K562 (cell line): Measurements from ENCODE around the gene NAT10. TPM values are rescaled to one million over a fixed set of nuclear protein-coding genes. Genes with fewer than 3 reads are reported as not detected.

Experiments used
- CBFA2T2 ChIP-seq: fragments of 450-650 bp; conservative IDR thresholded peaks from 2 replicates; pipeline ENCODE4 v1.6.1; 2017; ENCODE audit warnings: mild to moderate bottlenecking
- DNMT1 ChIP-seq: fragments of 450-650 bp; IDR thresholded peaks from 2 replicates; pipeline ENCODE4 v1.6.1; 2016; ENCODE audit warnings: antibody characterized with exemption, mild to moderate bottlenecking
- MAX ChIP-seq: sonication (generic); formaldehyde crosslinking; IDR thresholded peaks from 2 replicates; pipeline ENCODE4 v1.9.0; 2022; ENCODE audit warnings: mild to moderate bottlenecking, missing genetic modification reagents
- NCOA4 ChIP-seq: fragments of 450-650 bp; IDR thresholded peaks from 2 replicates; pipeline ENCODE4 v1.6.1; 2018; ENCODE audit warnings: mild to moderate bottlenecking; ENCODE audit not compliant: partially characterized antibody
- NEUROD1 ChIP-seq: fragments of 150-350 bp; IDR thresholded peaks from 2 replicates; pipeline ENCODE4 v1.6.1; 2014; ENCODE audit warnings: borderline replicate concordance, low read length, low read depth; ENCODE audit not compliant: partially characterized antibody
- PTRF ChIP-seq: fragments of 450-650 bp; IDR thresholded peaks from 2 replicates; pipeline ENCODE4 v1.6.1; 2016; ENCODE audit warnings: mild to moderate bottlenecking, missing genetic modification characterization, missing compliant biosample characterization
- SMAD4 ChIP-seq: fragments of 250-450 bp; sonication (Bioruptor Pico); conservative IDR thresholded peaks from 2 replicates; pipeline ENCODE4 v1.8.0; 2021; ENCODE audit warnings: inconsistent platforms, mild to moderate bottlenecking, moderate library complexity
- TEAD1 ChIP-seq, 2 experiments: fragments of 450-650 bp in 1 of 2; sonication (generic) in 1 of 2; formaldehyde crosslinking; IDR thresholded peaks; 2 replicates each; pipeline versions ENCODE4 v1.4.0 to v1.8.0; 2020 to 2022; ENCODE audit warnings: mild to moderate bottlenecking in 2 of 2, missing genetic modification reagents in 1 of 2
- TFAP4 ChIP-seq: sonication (generic); formaldehyde crosslinking; IDR thresholded peaks from 2 replicates; pipeline ENCODE4 v1.8.0; 2022; ENCODE audit warnings: missing genetic modification reagents, mild to moderate bottlenecking, moderate library complexity, borderline replicate concordance
- ZNF512 ChIP-seq: IDR thresholded peaks from 2 replicates; pipeline ENCODE4 v1.6.1; 2016; ENCODE audit warnings: missing genetic modification characterization, missing compliant biosample characterization
- ZNF75A ChIP-seq: fragments of 450-650 bp; formaldehyde crosslinking; IDR thresholded peaks from 2 replicates; pipeline ENCODE4 v1.4.0; 2020; ENCODE audit warnings: mild to moderate bottlenecking
- polyA plus RNA-seq, 8 experiments: library from polyadenylated mRNA; depleted of rRNA in 4 of 8; stranded (reverse) in 5 of 8; unstranded in 3 of 8; fragments of >200 nt; fragmentation: Nextera tagmentation in 2 of 8; fragmentation: Illumina TruSeq in 1 of 8; extraction: Ambion mirVana in 2 of 8; extraction: Trizol in 1 of 8; gene quantifications; 2 replicates each; pipeline versions ENCODE4 v1.2.1 to v1.2.3, GENCODE V29; 2011 to 2014; ENCODE audit warnings: inconsistent platforms in 1 of 8, missing spikeins in 1 of 8
- total RNA-seq, 7 experiments: library from RNA; depleted of rRNA in 6 of 7; stranded (reverse); fragments of >200 nt in 6 of 7; fragmentation: Illumina TruSeq in 2 of 7; extraction: Trizol in 2 of 7; gene quantifications; 2 replicates each; pipeline versions ENCODE4 v1.2.1 to v1.2.3, GENCODE V29; 2011 to 2021; ENCODE audit warnings: low replicate concordance in 1 of 7
- TF ChIP-seq, protein P1 (sequence below), 2 experiments: fragments of 450-650 bp; formaldehyde crosslinking in 1 of 2; IDR thresholded peaks; 2 replicates each; pipeline versions ENCODE4 v1.4.0 to v1.6.1; 2014 to 2020; ENCODE audit warnings: mild to moderate bottlenecking in 2 of 2, borderline replicate concordance in 1 of 2, low read depth in 1 of 2

NAT10 gene
- total and polyA plus RNA-seq, 9 of the 15 experiments (the other 6 are each of a cell fraction or from before 2014, with no cell fraction given): 55.4 to 125 (median 86.3) TPM

DNA sequence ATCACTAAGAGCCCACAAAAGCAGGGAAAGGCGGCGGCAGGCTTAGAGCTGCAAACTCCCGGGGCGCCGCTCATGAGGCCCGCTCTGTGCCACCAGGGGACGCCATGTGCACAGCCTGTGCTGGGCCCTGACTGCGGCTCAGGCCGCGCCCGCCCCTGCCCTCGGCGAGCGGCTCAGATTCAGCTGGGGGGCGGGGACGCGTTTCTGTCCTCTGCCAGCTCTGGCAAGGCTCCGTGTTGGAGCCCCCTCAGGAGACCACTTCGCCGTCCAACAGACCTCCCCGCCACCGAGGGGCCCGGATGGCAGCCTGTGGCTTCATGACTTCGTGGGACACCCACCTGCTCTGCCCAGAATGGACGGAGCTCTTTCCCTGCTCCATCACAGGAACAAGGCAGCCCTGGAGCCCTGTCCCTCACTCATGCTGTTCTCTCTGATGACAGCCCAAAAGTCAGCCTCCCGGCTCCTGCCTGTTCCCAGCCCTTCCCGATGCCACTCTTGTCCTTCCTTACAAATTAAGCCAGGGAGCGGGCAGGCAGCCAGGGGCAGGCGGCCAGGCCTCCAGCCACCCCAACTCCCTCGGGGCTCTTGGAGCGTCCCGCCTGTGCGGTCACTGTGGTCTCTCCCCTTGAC lies 69.1 kb downstream of the NAT10 start (continued):
- TF ChIP-seq ZNF512: no peak
- TF ChIP-seq ZNF75A: no peak
- TF ChIP-seq TEAD1 (CRISPR knock-in tag; IDR thresholded peaks at IDR 0.05): 0 out of 4 replicates have a peak, but pooled peaks of 1 of the 2 experiments have one; percentile 39
- TF ChIP-seq TFAP4 (CRISPR knock-in tag): peak; percentile 83; the same call in 1 of the 2 replicates
- TF ChIP-seq CBFA2T2: no peak
- TF ChIP-seq, protein P1, sequence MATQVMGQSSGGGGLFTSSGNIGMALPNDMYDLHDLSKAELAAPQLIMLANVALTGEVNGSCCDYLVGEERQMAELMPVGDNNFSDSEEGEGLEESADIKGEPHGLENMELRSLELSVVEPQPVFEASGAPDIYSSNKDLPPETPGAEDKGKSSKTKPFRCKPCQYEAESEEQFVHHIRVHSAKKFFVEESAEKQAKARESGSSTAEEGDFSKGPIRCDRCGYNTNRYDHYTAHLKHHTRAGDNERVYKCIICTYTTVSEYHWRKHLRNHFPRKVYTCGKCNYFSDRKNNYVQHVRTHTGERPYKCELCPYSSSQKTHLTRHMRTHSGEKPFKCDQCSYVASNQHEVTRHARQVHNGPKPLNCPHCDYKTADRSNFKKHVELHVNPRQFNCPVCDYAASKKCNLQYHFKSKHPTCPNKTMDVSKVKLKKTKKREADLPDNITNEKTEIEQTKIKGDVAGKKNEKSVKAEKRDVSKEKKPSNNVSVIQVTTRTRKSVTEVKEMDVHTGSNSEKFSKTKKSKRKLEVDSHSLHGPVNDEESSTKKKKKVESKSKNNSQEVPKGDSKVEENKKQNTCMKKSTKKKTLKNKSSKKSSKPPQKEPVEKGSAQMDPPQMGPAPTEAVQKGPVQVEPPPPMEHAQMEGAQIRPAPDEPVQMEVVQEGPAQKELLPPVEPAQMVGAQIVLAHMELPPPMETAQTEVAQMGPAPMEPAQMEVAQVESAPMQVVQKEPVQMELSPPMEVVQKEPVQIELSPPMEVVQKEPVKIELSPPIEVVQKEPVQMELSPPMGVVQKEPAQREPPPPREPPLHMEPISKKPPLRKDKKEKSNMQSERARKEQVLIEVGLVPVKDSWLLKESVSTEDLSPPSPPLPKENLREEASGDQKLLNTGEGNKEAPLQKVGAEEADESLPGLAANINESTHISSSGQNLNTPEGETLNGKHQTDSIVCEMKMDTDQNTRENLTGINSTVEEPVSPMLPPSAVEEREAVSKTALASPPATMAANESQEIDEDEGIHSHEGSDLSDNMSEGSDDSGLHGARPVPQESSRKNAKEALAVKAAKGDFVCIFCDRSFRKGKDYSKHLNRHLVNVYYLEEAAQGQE (IDR thresholded peaks at IDR 0.05; ENCODE audit: borderline replicate concordance): peak; percentile 94
- TF ChIP-seq, protein P1 (CRISPR knock-in tag; IDR thresholded peaks at IDR 0.05; ENCODE audit: low read depth): no peak
- 0 out of 2 replicates have a peak, but pooled peaks have one; percentile 51 for TF ChIP-seq SMAD4 (CRISPR knock-in tag)
- TF ChIP-seq NEUROD1: no peak
- TF ChIP-seq MAX (CRISPR knock-in tag): peak; percentile 93
- TF ChIP-seq NCOA4: no peak
- no peak for TF ChIP-seq PTRF (tag)
- no peak for TF ChIP-seq DNMT1
